ENCODE results near the gene PLK4.
"Not testable (repeated sequence)": the region's sequence is repeated elsewhere in the genome, so short reads cannot be mapped to it uniquely, and the experiment has no call there.

Gene PLK4

GRCh38 chr4:127917151-127917550, 36.5 kb downstream of the PLK4 start:
- H3K9me3 ChIP-seq (ENCODE audit: insufficient read depth, low read length) = no peaks in the 10 kb centered on the region
- no peaks in the 10 kb centered on the region for H3K79me2 ChIP-seq (ENCODE audit: insufficient read depth, low read length)
- H4K20me1 ChIP-seq (ENCODE audit: low read depth, low read length) = no peaks in the 10 kb centered on the region
- TF ChIP-seq EZH2phosphoT487 (conservative IDR thresholded peaks at IDR 0.05; ENCODE audit: low read length) (no peak), CTCF (IDR thresholded peaks at IDR 0.05; ENCODE audit: insufficient read depth, low read length, poor library complexity, severe bottlenecking) (no peak)
- H3K4me2 ChIP-seq (ENCODE audit: low read depth, low read length, poor library complexity, severe bottlenecking) = no peak overlapping the region
- H3K4me3 ChIP-seq (ENCODE audit: insufficient read depth, low read length, poor library complexity, severe bottlenecking) = no peak overlapping the region
- H3K36me3 ChIP-seq (ENCODE audit: low read length) = no peaks in the 10 kb centered on the region
- H3K27ac ChIP-seq (ENCODE audit: low read depth, low read length) = no peak overlapping the region
- H3K9me2 ChIP-seq (replicated peaks; ENCODE audit: insufficient read depth, low read length) = no peaks in the 10 kb centered on the region
- no peak overlapping the region for H3K9ac ChIP-seq (ENCODE audit: low read length)
- H3F3A ChIP-seq (ENCODE audit: insufficient read depth) = no peaks in the 10 kb centered on the region
- H2AFZ ChIP-seq (ENCODE audit: low read depth, low read length, severe bottlenecking) = no peak overlapping the region
- H3K27me3 ChIP-seq (ENCODE audit: low read length) = no peaks in the 10 kb centered on the region

- Histone ChIP-seq H3F3A (ENCODE audit: insufficient read depth) (no peaks in the 10 kb centered on the region), H3K4me2 (ENCODE audit: low read depth, low read length, poor library complexity, severe bottlenecking) (no peak overlapping the region), H3K9me3 (ENCODE audit: insufficient read depth, low read length) (no peaks in the 10 kb centered on the region), H4K20me1 (ENCODE audit: low read depth, low read length) (no peaks in the 10 kb centered on the region), H3K9me2 (replicated peaks; ENCODE audit: insufficient read depth, low read length) (no peaks in the 10 kb centered on the region), H3K27me3 (ENCODE audit: low read length) (no peaks in the 10 kb centered on the region), H3K4me3 (ENCODE audit: insufficient read depth, low read length, poor library complexity, severe bottlenecking) (no peak overlapping the region), H3K9ac (ENCODE audit: low read length) (no peak overlapping the region), H3K27ac (ENCODE audit: low read depth, low read length) (no peak overlapping the region), H3K79me2 (ENCODE audit: insufficient read depth, low read length) (no peaks in the 10 kb centered on the region), H3K36me3 (ENCODE audit: low read length) (no peaks in the 10 kb centered on the region), H2AFZ (ENCODE audit: low read depth, low read length, severe bottlenecking) (no peak overlapping the region)
- TF ChIP-seq CTCF (IDR thresholded peaks at IDR 0.05; ENCODE audit: insufficient read depth, low read length, poor library complexity, severe bottlenecking) (no peak), EZH2phosphoT487 (conservative IDR thresholded peaks at IDR 0.05; ENCODE audit: low read length) (no peak)
Measured at GRCh38 chr4:127920521-127920920, 39.8 kb downstream of the PLK4 start.

GRCh38 chr4:127922226-127922625, 41.5 kb downstream of the PLK4 start:
- Histone ChIP-seq H3K4me2 (ENCODE audit: low read depth, low read length, poor library complexity, severe bottlenecking) (no peak overlapping the region), H3K36me3 (ENCODE audit: low read length) (no peaks in the 10 kb centered on the region), H2AFZ (ENCODE audit: low read depth, low read length, severe bottlenecking) (no peak overlapping the region), H3K4me3 (ENCODE audit: insufficient read depth, low read length, poor library complexity, severe bottlenecking) (no peak overlapping the region), H3K79me2 (ENCODE audit: insufficient read depth, low read length) (no peaks in the 10 kb centered on the region), H4K20me1 (ENCODE audit: low read depth, low read length) (no peaks in the 10 kb centered on the region), H3K9me2 (replicated peaks; ENCODE audit: insufficient read depth, low read length) (no peaks in the 10 kb centered on the region), H3K27ac (ENCODE audit: low read depth, low read length) (no peak overlapping the region), H3F3A (ENCODE audit: insufficient read depth) (no peaks in the 10 kb centered on the region), H3K9me3 (ENCODE audit: insufficient read depth, low read length) (no peaks in the 10 kb centered on the region), H3K9ac (ENCODE audit: low read length) (no peak overlapping the region), H3K27me3 (ENCODE audit: low read length) (no peaks in the 10 kb centered on the region)
- TF ChIP-seq CTCF (IDR thresholded peaks at IDR 0.05; ENCODE audit: insufficient read depth, low read length, poor library complexity, severe bottlenecking) (no peak), EZH2phosphoT487 (conservative IDR thresholded peaks at IDR 0.05; ENCODE audit: low read length) (no peak)

GRCh38 chr4:127925720-127926119, 45.0 kb downstream of the PLK4 start:
- H3K36me3 ChIP-seq (ENCODE audit: low read length); H3K79me2 ChIP-seq (ENCODE audit: insufficient read depth, low read length); H2AFZ ChIP-seq (ENCODE audit: low read depth, low read length, severe bottlenecking); H3K9ac ChIP-seq (ENCODE audit: low read length); H4K20me1 ChIP-seq (ENCODE audit: low read depth, low read length); H3K9me3 ChIP-seq (ENCODE audit: insufficient read depth, low read length); H3F3A ChIP-seq (ENCODE audit: insufficient read depth); H3K27ac ChIP-seq (ENCODE audit: low read depth, low read length); H3K9me2 ChIP-seq (replicated peaks; ENCODE audit: insufficient read depth, low read length); H3K27me3 ChIP-seq (ENCODE audit: low read length); H3K4me2 ChIP-seq (ENCODE audit: low read depth, low read length, poor library complexity, severe bottlenecking); H3K4me3 ChIP-seq (ENCODE audit: insufficient read depth, low read length, poor library complexity, severe bottlenecking): not testable (repeated sequence)

Data from SU-DHL-6 (cell line).